Upper lobe of left lung (tissue), 4 donors: ENCODE data around the gene MRPS15.

Experiments
- EP300 ChIP-seq, 4 donors: sonication (generic); formaldehyde crosslinking; IDR thresholded peaks; one replicate each; pipeline ENCODE4 v1.5.1; 2017; ENCODE audit warnings: antibody characterized with exemption in 4 of 4, control low read depth in 2 of 4
- POLR2A ChIP-seq, 4 donors: fragments of 450-650 bp; IDR thresholded peaks; one replicate each; pipeline ENCODE4 v1.5.1; 2016 to 2017; ENCODE audit warnings: antibody characterized with exemption in 4 of 4, mild to moderate bottlenecking in 2 of 4
- POLR2AphosphoS5 ChIP-seq, 2 donors: sonication (generic); formaldehyde crosslinking; IDR thresholded peaks; one replicate each; pipeline ENCODE4 v1.5.1; 2017; ENCODE audit warnings: antibody characterized with exemption in 2 of 2
- TF ChIP-seq, protein P1 (sequence below), 6 experiments: fragments of 450-650 bp in 4 of 6; fragments of 200-600 bp in 2 of 6; sonication (generic) in 2 of 6; IDR thresholded peaks; one replicate each; pipeline ENCODE4 v1.5.1; 2016 to 2019; ENCODE audit warnings: antibody characterized with exemption in 6 of 6

DNA sequence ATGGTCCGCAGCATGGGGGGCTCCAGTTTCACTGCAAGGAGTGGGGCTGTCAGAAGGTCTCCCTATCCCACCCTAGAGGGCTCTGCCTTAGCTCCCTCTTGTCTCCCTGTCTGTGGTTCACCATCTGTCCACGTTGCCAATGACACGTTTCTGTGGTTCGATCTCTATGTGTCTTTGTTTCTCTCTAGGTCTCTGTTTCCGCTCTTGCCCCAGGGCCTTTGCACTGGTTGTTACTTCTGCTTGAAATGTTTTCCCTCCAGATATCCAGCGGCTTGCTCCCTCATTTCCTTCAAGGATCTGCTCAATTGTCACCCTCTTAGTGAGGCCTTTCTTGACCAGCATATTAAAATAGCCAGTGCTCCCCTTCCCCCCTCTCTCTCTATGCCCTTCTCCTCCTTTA is 8.5 kb upstream of the MRPS15 start:
- TF ChIP-seq POLR2A (IDR thresholded peaks at IDR 0.05) (no peak), POLR2AphosphoS5 (IDR thresholded peaks at IDR 0.05) (no peak), EP300 (IDR thresholded peaks at IDR 0.05) (no peak)
- TF ChIP-seq, protein P1, sequence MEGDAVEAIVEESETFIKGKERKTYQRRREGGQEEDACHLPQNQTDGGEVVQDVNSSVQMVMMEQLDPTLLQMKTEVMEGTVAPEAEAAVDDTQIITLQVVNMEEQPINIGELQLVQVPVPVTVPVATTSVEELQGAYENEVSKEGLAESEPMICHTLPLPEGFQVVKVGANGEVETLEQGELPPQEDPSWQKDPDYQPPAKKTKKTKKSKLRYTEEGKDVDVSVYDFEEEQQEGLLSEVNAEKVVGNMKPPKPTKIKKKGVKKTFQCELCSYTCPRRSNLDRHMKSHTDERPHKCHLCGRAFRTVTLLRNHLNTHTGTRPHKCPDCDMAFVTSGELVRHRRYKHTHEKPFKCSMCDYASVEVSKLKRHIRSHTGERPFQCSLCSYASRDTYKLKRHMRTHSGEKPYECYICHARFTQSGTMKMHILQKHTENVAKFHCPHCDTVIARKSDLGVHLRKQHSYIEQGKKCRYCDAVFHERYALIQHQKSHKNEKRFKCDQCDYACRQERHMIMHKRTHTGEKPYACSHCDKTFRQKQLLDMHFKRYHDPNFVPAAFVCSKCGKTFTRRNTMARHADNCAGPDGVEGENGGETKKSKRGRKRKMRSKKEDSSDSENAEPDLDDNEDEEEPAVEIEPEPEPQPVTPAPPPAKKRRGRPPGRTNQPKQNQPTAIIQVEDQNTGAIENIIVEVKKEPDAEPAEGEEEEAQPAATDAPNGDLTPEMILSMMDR (IDR thresholded peaks at IDR 0.05): no peak
